ENCODE results near the gene COMMD2. TPM values are rescaled to one million over a fixed set of nuclear protein-coding genes. Genes with fewer than 3 reads are reported as not detected.

Gene COMMD2
- polyA plus RNA-seq (2012; ENCODE audit: insufficient read length, low read depth), result 25.1 TPM

GRCh38 chr3:149752051-149752787, at the start of gene COMMD2:
Gene COMMD2 (minus strand): TSS chr3:149752489. CDS start chr3:149752444, 45 bp downstream.
- TF ChIP-seq REST (IDR thresholded peaks at IDR 0.05; ENCODE audit: insufficient read depth in 1 of 2, low read depth in 2 of 2, low read length in 2 of 2) (no peak), TAF1 (IDR thresholded peaks at IDR 0.05; ENCODE audit: borderline replicate concordance, insufficient read depth, low read length) (peak; percentile 59; the same call in 1 of the 2 replicates), POLR2AphosphoS5 (IDR thresholded peaks at IDR 0.05; ENCODE audit: low read depth, low read length) (peak; percentile 84), FOXP2 (optimal IDR thresholded peaks at IDR 0.05; ENCODE audit: borderline replicate concordance, extremely low read depth, extremely low read length, insufficient read depth) (peak; percentile 68)

- TF ChIP-seq SIN3A (IDR thresholded peaks at IDR 0.05; ENCODE audit: borderline replicate concordance, insufficient read depth, low read length) (no peak), FOXP2 (optimal IDR thresholded peaks at IDR 0.05; ENCODE audit: borderline replicate concordance, extremely low read depth, extremely low read length, insufficient read depth) (no peak), REST (IDR thresholded peaks at IDR 0.05; ENCODE audit: insufficient read depth in 1 of 2, low read depth in 2 of 2, low read length in 2 of 2) (no peak), POLR2AphosphoS5 (IDR thresholded peaks at IDR 0.05; ENCODE audit: low read depth, low read length) (no peak), TAF1 (IDR thresholded peaks at IDR 0.05; ENCODE audit: borderline replicate concordance, insufficient read depth, low read length) (no peak)
Measured at GRCh38 chr3:149801639-149802038, 49.4 kb upstream of the COMMD2 start.

GRCh38 chr3:149801195-149801594, 48.9 kb upstream of the COMMD2 start:
- TF ChIP-seq POLR2AphosphoS5 (IDR thresholded peaks at IDR 0.05; ENCODE audit: low read depth, low read length) (no peak), REST (IDR thresholded peaks at IDR 0.05; ENCODE audit: insufficient read depth in 1 of 2, low read depth in 2 of 2, low read length in 2 of 2) (no peak), SIN3A (IDR thresholded peaks at IDR 0.05; ENCODE audit: borderline replicate concordance, insufficient read depth, low read length) (no peak), TAF1 (IDR thresholded peaks at IDR 0.05; ENCODE audit: borderline replicate concordance, insufficient read depth, low read length) (no peak), FOXP2 (optimal IDR thresholded peaks at IDR 0.05; ENCODE audit: borderline replicate concordance, extremely low read depth, extremely low read length, insufficient read depth) (no peak)

GRCh38 chr3:149800693-149801092, 48.4 kb upstream of the COMMD2 start:
- no peak for TF ChIP-seq SIN3A (IDR thresholded peaks at IDR 0.05; ENCODE audit: borderline replicate concordance, insufficient read depth, low read length)
- TF ChIP-seq POLR2AphosphoS5 (IDR thresholded peaks at IDR 0.05; ENCODE audit: low read depth, low read length), result no peak
- TF ChIP-seq REST (IDR thresholded peaks at IDR 0.05; ENCODE audit: insufficient read depth in 1 of 2, low read depth in 2 of 2, low read length in 2 of 2), result no peak
- no peak for TF ChIP-seq TAF1 (IDR thresholded peaks at IDR 0.05; ENCODE audit: borderline replicate concordance, insufficient read depth, low read length)
- TF ChIP-seq FOXP2 (optimal IDR thresholded peaks at IDR 0.05; ENCODE audit: borderline replicate concordance, extremely low read depth, extremely low read length, insufficient read depth), result no peak

Measured in PFSK-1 (cell line).